BLaER1 treated with 17β-estradiol and CSF1 and Interleukin-3, amounts not matched to agents 10 nM and 100 nM (cell line): ENCODE results near the gene ITPKB.

Experiments
- H3K27ac ChIP-seq, 11 experiments: shearing (Covaris generic); formaldehyde crosslinking; 2 replicates each; pipeline ENCODE4 v1.8.1; 2022
- H3K27me3 ChIP-seq, 11 experiments: shearing (Covaris generic); formaldehyde crosslinking; 2 replicates each; pipeline ENCODE4 v1.8.1; 2022
- H3K36me3 ChIP-seq, 11 experiments: shearing (Covaris generic); formaldehyde crosslinking; 2 replicates each; pipeline ENCODE4 v1.8.1; 2022
- H3K4me1 ChIP-seq, 10 experiments: shearing (Covaris generic); formaldehyde crosslinking; 2 replicates each; pipeline ENCODE4 v1.8.1; 2022
- H3K4me2 ChIP-seq, 11 experiments: shearing (Covaris generic); formaldehyde crosslinking; 2 replicates each; pipeline ENCODE4 v1.8.1; 2022
- H3K4me3 ChIP-seq, 10 experiments: shearing (Covaris generic); formaldehyde crosslinking; 2 replicates each; pipeline ENCODE4 v1.8.1; 2022
- H3K9ac ChIP-seq, 11 experiments: shearing (Covaris generic); formaldehyde crosslinking; 2 replicates each; pipeline ENCODE4 v1.8.1; 2022
- H3K9me3 ChIP-seq, 11 experiments: shearing (Covaris generic); formaldehyde crosslinking; replicated peaks in 1 of 11; 2 replicates each; pipeline ENCODE4 v1.8.1; 2022
- H4K20me1 ChIP-seq, 11 experiments: shearing (Covaris generic); formaldehyde crosslinking; 2 replicates each; pipeline ENCODE4 v1.8.1; 2022
- Cebpa-rat ChIP-seq, 11 experiments: shearing (Covaris generic); IDR thresholded peaks; 2 replicates each; pipeline ENCODE4 v1.8.1; 2022

ITPKB gene

GRCh38 chr1:226708967-226709396 lies 30.1 kb downstream of the ITPKB start:
- Histone ChIP-seq H3K9me3 (0 out of 22 replicates have a peak, but pooled peaks cover 0 to under 1% (median 0%) of the 10 kb centered on the region in 11 experiments), H3K27ac (peak overlapping the region in 9 of 11 experiments; percentile 34 to 68 (median 57); a peak in 17 of 22 replicates), H3K36me3 (peaks cover 0 to 28% (median 14%) of the 10 kb centered on the region in 11 experiments; a peak in 12 of 22 replicates), H3K4me1 (peaks cover 59 to 79% (median 69%) of the 10 kb centered on the region in 10 experiments), H3K27me3 (no peaks in the 10 kb centered on the region), H4K20me1 (peaks cover 0 to 36% (median 9%) of the 10 kb centered on the region in 11 experiments; a peak in 13 of 22 replicates), H3K4me3 (no peak overlapping the region), H3K9ac (peak overlapping the region in 9 of 11 experiments; percentile 2 to 62 (median 25); a peak in 9 of 22 replicates), H3K4me2 (peak overlapping the region; percentile 59 to 100 (median 92))
- TF ChIP-seq Cebpa-rat (IDR thresholded peaks at IDR 0.05), result no peak

DNA sequence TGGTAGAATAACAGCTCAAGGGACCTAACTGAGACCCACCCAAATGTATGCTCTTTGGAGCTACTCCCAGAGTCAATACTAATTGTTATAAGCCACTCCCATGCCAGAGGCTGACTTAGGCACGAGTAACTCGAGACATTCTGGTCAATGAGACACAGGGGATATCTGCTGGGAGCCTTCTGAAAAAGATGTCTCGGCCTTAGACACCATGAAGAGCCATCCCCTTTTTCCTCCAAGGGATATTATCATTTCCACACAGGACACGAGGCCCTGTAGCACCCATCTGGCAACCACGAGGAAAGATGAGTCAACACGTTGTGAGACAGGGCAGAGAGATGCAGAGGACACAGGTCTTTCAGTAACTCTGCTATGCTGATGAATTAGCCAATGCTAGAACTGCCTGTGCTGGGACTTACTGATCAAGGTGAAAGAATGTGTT lies 30.7 kb downstream of the ITPKB start:
- peak overlapping the region in 8 of 11 experiments; percentile 34 to 68 (median 60); a peak in 16 of 22 replicates for H3K27ac ChIP-seq
- H3K4me2 ChIP-seq, result peak overlapping the region; percentile 59 to 100 (median 92)
- H3K9me3 ChIP-seq, result no peaks in the 10 kb centered on the region
- H3K9ac ChIP-seq, result peak overlapping the region in 6 of 11 experiments; percentile 6 to 62 (median 36); a peak in 5 of 22 replicates
- H3K4me1 ChIP-seq, result peaks cover 57 to 78% (median 68%) of the 10 kb centered on the region in 10 experiments
- peaks cover 0 to 28% (median 14%) of the 10 kb centered on the region in 11 experiments; a peak in 12 of 22 replicates for H3K36me3 ChIP-seq
- peaks cover 0 to 30% (median 9%) of the 10 kb centered on the region in 11 experiments; a peak in 13 of 22 replicates for H4K20me1 ChIP-seq
- no peaks in the 10 kb centered on the region for H3K27me3 ChIP-seq
- TF ChIP-seq Cebpa-rat (IDR thresholded peaks at IDR 0.05), result peak in 3 of 11 experiments; percentile 20 to 55 (median 24); a peak in 3 of 22 replicates
- no peak overlapping the region for H3K4me3 ChIP-seq

GRCh38 chr1:226706684-226707083 lies 32.4 kb downstream of the ITPKB start:
- Histone ChIP-seq H3K4me1 (peaks cover 55 to 77% (median 65%) of the 10 kb centered on the region in 10 experiments), H3K27me3 (no peaks in the 10 kb centered on the region), H3K4me2 (peak overlapping the region in 3 of 11 experiments; percentile 14 to 31 (median 17); a peak in 2 of 22 replicates), H3K27ac (peak overlapping the region in 1 of 11 experiments; percentile 18; a peak in 1 of 22 replicates), H3K36me3 (peaks cover 0 to 28% (median 14%) of the 10 kb centered on the region in 11 experiments; a peak in 12 of 22 replicates), H3K4me3 (no peak overlapping the region), H4K20me1 (peaks cover 0 to 13% (median 3%) of the 10 kb centered on the region in 11 experiments; a peak in 11 of 22 replicates), H3K9ac (no peak overlapping the region), H3K9me3 (no peaks in the 10 kb centered on the region)
- TF ChIP-seq Cebpa-rat (IDR thresholded peaks at IDR 0.05), result no peak

DNA sequence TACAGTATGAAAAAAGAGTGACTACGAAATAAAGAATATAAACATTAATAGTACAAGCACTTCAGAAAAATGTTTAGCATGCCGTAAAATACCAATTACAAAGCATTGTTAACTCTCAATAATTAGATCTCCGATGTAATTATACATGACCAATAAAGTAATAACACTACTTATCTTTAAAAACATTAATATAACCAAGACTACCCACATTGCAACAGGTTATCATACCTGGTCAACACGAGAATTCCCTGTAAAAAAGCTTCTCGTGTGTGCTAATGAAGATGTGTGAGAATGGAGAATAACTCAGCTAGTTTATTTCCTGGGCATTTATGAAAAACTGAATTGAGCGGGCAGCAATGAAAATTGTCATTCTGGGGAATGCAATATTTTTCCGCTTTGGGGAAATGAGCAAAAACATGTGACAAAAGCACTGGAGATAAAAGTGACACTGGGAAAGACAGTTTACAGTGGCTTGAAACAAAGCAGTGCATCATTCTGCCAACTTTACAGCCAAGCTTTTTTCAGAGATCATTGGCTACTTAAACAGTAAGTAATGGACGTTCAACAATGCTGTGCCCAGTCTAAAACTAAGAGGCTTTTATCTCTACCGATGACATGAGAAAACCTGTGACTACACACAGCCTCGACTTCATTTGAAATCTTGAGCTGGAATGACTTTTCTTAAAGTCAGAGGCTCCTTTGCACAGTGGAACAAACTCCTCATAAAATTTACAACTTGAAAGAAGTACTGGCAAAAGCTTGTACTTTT lies 34.7 kb downstream of the ITPKB start:
- peak overlapping the region; percentile 76 to 95 (median 87); a peak in 21 of 22 replicates for H3K4me2 ChIP-seq
- H3K4me3 ChIP-seq, result peak overlapping the region in 6 of 10 experiments; percentile 60 to 79 (median 67); a peak in 7 of 20 replicates
- H3K4me1 ChIP-seq, result peaks cover 33 to 59% (median 45%) of the 10 kb centered on the region in 10 experiments
- no peaks in the 10 kb centered on the region for H3K27me3 ChIP-seq
- H3K36me3 ChIP-seq, result peaks cover 0 to 38% (median 20%) of the 10 kb centered on the region in 11 experiments; a peak in 14 of 22 replicates
- no peak for TF ChIP-seq Cebpa-rat (IDR thresholded peaks at IDR 0.05)
- peaks cover 0 to 3% (median 0%) of the 10 kb centered on the region in 11 experiments; a peak in 2 of 22 replicates for H4K20me1 ChIP-seq
- H3K9me3 ChIP-seq, result peaks cover 0 to 7% (median 0%) of the 10 kb centered on the region in 11 experiments; a peak in 4 of 22 replicates
- H3K27ac ChIP-seq, result peak overlapping the region; percentile 92 to 97 (median 95); a peak in 16 of 22 replicates
- peak overlapping the region in 8 of 11 experiments; percentile 88 to 94 (median 92); a peak in 12 of 22 replicates for H3K9ac ChIP-seq

DNA sequence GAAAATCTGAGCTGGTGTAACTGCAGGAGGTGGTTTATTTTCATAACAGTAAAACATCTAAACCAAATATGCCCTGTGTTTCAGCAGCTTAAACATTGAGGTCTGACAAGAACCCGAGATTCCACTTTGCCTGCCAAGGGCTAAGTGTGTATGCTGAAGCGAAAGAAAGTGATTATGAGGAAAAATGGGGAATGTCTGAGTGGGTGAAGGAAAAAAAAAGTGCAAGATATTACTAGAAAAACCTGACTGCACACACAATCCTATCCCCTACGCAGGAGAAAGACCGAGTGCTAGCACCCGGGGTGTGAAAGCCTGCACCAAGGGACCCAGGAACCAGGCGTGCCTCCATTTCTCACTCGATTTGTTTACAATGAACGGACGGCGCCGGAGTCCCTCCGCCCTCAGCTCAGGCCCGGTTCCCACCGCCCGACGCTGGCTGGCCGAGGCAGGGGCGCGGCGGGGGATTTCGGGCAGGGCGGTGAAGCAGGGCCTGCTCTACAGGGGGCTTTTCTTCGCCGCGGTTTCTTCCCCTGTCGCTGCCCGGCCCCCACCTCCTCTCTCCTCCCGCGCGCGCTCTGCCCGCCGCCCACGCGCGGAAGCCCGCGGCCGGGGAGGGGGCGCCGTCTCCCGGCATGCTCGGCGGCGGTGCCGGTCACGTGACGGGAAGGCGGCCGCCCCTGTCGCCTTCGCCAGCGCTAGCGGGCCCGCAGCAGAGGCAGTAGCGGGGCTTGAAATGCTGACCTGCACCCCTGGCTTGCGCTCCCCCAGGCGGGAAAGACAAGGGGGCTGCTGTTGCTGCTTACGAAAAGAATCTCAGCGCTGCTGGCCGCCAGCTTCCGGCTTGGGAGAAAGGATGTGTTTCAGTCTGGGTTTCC lies 35.9 kb downstream of the ITPKB start:
- H3K4me1 ChIP-seq, result peaks cover 32 to 59% (median 44%) of the 10 kb centered on the region in 10 experiments
- no peak for TF ChIP-seq Cebpa-rat (IDR thresholded peaks at IDR 0.05)
- peak overlapping the region; percentile 76 to 95 (median 87) for H3K4me2 ChIP-seq
- H3K4me3 ChIP-seq, result peak overlapping the region; percentile 60 to 79 (median 66)
- H3K9ac ChIP-seq, result peak overlapping the region; percentile 88 to 95 (median 92)
- H4K20me1 ChIP-seq, result peaks cover 0 to 6% (median 0%) of the 10 kb centered on the region in 11 experiments; a peak in 2 of 22 replicates
- H3K27ac ChIP-seq, result peak overlapping the region; percentile 92 to 97 (median 95)
- peaks cover 0 to 47% (median 20%) of the 10 kb centered on the region in 11 experiments; a peak in 14 of 22 replicates for H3K36me3 ChIP-seq
- H3K9me3 ChIP-seq, result peaks cover 0 to 7% (median 0%) of the 10 kb centered on the region in 11 experiments; a peak in 4 of 22 replicates
- no peaks in the 10 kb centered on the region for H3K27me3 ChIP-seq

DNA sequence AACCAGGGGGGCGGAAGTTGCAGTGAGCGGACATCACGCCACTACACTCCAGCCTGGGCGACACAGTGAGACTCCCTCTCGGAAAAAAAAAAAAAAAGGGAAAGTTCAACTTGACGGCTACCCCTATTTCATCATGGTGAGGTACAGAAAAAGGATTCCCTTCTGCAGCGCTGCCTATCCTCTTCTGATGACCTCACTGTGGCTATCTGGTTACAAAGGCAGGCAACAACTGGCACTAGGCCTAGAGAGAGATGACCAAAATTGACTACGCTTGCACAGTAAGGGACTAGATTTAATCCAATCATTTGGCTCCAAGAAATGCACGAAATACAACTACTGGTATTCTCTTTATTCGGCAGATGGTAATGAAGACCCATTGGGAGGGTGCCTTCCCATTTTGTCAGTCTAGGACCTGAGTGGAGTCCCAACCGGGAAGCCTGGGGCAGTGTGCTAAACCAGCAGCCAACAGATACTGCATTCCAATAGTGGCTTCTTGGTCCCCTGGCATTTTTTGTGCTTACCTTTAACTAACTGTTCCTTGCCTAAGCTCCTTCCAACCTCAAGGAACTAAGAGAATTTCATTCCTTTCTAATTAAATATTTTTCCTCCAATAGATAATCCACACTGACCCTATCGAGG lies 36.6 kb downstream of the ITPKB start:
- Histone ChIP-seq H3K27ac (peak overlapping the region; percentile 92 to 97 (median 95); a peak in 20 of 22 replicates), H3K9ac (peak overlapping the region; percentile 88 to 95 (median 92)), H3K4me1 (peaks cover 39 to 59% (median 48%) of the 10 kb centered on the region in 10 experiments), H3K27me3 (no peaks in the 10 kb centered on the region), H4K20me1 (peaks cover 0 to 14% (median 4%) of the 10 kb centered on the region in 11 experiments; a peak in 7 of 22 replicates), H3K9me3 (peaks cover 0 to 7% (median 0%) of the 10 kb centered on the region in 11 experiments; a peak in 4 of 22 replicates), H3K4me2 (peak overlapping the region; percentile 76 to 95 (median 87)), H3K36me3 (peaks cover 0 to 44% (median 16%) of the 10 kb centered on the region in 11 experiments; a peak in 13 of 22 replicates), H3K4me3 (peak overlapping the region in 9 of 10 experiments; percentile 60 to 79 (median 66); a peak in 15 of 20 replicates)
- no peak for TF ChIP-seq Cebpa-rat (IDR thresholded peaks at IDR 0.05)

DNA sequence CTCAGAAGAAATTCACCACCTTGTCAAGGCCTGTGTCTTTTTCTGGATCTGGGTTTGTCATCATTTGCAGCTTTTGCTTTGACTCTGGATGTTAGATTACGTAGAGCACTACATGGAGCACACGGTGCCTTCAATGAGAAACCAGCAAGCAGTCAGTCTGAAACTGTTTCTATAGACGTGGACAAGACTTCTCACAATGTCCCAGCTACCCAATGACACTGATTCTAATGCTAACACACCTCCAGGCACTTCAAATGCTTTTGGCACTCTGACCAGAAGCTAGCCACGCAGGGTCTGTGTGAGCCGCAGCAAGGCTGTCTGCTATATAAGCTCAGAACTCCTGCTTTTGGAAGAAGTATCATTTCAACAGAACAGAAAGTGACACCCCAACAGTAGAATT lies 38.2 kb downstream of the ITPKB start:
- Histone ChIP-seq H3K4me2 (no peak overlapping the region), H3K4me1 (peaks cover 50 to 64% (median 58%) of the 10 kb centered on the region in 10 experiments), H3K27ac (no peak overlapping the region), H4K20me1 (peaks cover 0 to 23% (median 10%) of the 10 kb centered on the region in 11 experiments; a peak in 8 of 22 replicates), H3K9me3 (peaks cover 0 to 7% (median 0%) of the 10 kb centered on the region in 11 experiments; a peak in 4 of 22 replicates), H3K36me3 (peaks cover 0 to 31% (median 10%) of the 10 kb centered on the region in 11 experiments; a peak in 11 of 22 replicates), H3K4me3 (no peak overlapping the region), H3K9ac (no peak overlapping the region), H3K27me3 (no peaks in the 10 kb centered on the region)
- no peak for TF ChIP-seq Cebpa-rat (IDR thresholded peaks at IDR 0.05)
